Glutamatergic neuron (in vitro differentiated cells): ENCODE results near the gene NREP. TPM values are rescaled to one million over a fixed set of nuclear protein-coding genes. Genes with fewer than 3 reads are reported as not detected.

Experiments
- DNase-seq: peaks from one replicate; pipeline ENCODE4 v3.0.0; 2022
- H3K27ac Mint-ChIP-seq: one replicate; pipeline ENCODE4 v1.8.0; 2020; ENCODE audit warnings: mild to moderate bottlenecking, mixed read lengths, inconsistent platforms; ENCODE audit not compliant: unreplicated experiment
- H3K27me3 Mint-ChIP-seq: one replicate; pipeline ENCODE4 v1.8.0; 2020; ENCODE audit warnings: mild to moderate bottlenecking, moderate library complexity, mixed read lengths, inconsistent platforms; ENCODE audit not compliant: unreplicated experiment
- H3K36me3 Mint-ChIP-seq: one replicate; pipeline ENCODE4 v1.8.0; 2020; ENCODE audit warnings: mild to moderate bottlenecking, mixed read lengths, inconsistent platforms; ENCODE audit not compliant: unreplicated experiment
- H3K4me1 Mint-ChIP-seq: one replicate; pipeline ENCODE4 v1.8.0; 2020; ENCODE audit warnings: mild to moderate bottlenecking, low read depth, mixed read lengths, inconsistent platforms; ENCODE audit not compliant: unreplicated experiment
- H3K4me3 Mint-ChIP-seq: one replicate; pipeline ENCODE4 v1.8.0; 2020; ENCODE audit warnings: mild to moderate bottlenecking, mixed read lengths, inconsistent platforms; ENCODE audit not compliant: unreplicated experiment
- H3K9me3 Mint-ChIP-seq: one replicate; pipeline ENCODE4 v1.8.0; 2020; ENCODE audit warnings: mild to moderate bottlenecking, moderate library complexity, mixed read lengths, inconsistent platforms; ENCODE audit not compliant: unreplicated experiment
- long read RNA-seq: library from polyadenylated mRNA; unstranded; transcript quantifications from one replicate; pipeline ENCODE4 v2.0.0, GENCODE V29; 2020; ENCODE audit not compliant: unreplicated experiment
- total RNA-seq: library from RNA; stranded (reverse); fragmentation: NEBNext Ultra II Directional; extraction: Animal tissue kit (Norgen Biotek cat#: 25700); gene quantifications from one replicate; pipeline ENCODE4 v1.2.1, GENCODE V29; 2021; ENCODE audit not compliant: unreplicated experiment
- TF ChIP-seq, protein P1 (sequence below): fragments of 200-600 bp; sonication (generic); IDR thresholded peaks from one replicate; pipeline ENCODE4 v1.5.0; 2021; ENCODE audit not compliant: partially characterized antibody, unreplicated experiment

Gene NREP, protein sequence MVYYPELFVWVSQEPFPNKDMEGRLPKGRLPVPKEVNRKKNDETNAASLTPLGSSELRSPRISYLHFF
- total RNA-seq: 904 TPM
- long read RNA-seq, transcript NREP-201 (4 exons, 2,013 nt): major isoform, 260 of 337 reads
- long read RNA-seq, transcript NREP-202 (5 exons, 2,581 nt): minor isoform, 10 of 337 reads
- long read RNA-seq, transcript NREP-206 (3 exons, 2,304 nt): minor isoform, 8 of 337 reads
- long read RNA-seq, transcript NREP-214 (3 exons, 577 nt): minor isoform, 20 of 337 reads
- long read RNA-seq, partial matches to known transcripts: 7 of 337 reads
- long read RNA-seq, other reads (novel, unspliced or antisense): 16 of 337 reads

- peaks cover 17% of the 10 kb centered on the region for H3K27me3 Mint-ChIP-seq
- peaks cover 5% of the 10 kb centered on the region for H3K36me3 Mint-ChIP-seq
- peak within 1 kb of the TSS; percentile 96 for H3K4me3 Mint-ChIP-seq
- H3K4me1 Mint-ChIP-seq: peaks cover 22% of the 10 kb centered on the region
- H3K27ac Mint-ChIP-seq: peak within 1 kb of the TSS; percentile 97
- TF ChIP-seq, protein P1, sequence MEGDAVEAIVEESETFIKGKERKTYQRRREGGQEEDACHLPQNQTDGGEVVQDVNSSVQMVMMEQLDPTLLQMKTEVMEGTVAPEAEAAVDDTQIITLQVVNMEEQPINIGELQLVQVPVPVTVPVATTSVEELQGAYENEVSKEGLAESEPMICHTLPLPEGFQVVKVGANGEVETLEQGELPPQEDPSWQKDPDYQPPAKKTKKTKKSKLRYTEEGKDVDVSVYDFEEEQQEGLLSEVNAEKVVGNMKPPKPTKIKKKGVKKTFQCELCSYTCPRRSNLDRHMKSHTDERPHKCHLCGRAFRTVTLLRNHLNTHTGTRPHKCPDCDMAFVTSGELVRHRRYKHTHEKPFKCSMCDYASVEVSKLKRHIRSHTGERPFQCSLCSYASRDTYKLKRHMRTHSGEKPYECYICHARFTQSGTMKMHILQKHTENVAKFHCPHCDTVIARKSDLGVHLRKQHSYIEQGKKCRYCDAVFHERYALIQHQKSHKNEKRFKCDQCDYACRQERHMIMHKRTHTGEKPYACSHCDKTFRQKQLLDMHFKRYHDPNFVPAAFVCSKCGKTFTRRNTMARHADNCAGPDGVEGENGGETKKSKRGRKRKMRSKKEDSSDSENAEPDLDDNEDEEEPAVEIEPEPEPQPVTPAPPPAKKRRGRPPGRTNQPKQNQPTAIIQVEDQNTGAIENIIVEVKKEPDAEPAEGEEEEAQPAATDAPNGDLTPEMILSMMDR: no peak
- peak; percentile 59 for DNase-seq
- H3K9me3 Mint-ChIP-seq: peaks cover 23% of the 10 kb centered on the region
Measured at GRCh38 chr5:111756581-111757354, at the start of gene NREP. Gene NREP (minus strand): TSS chr5:111757194. CDS start chr5:111755772, 1,422 bp downstream.

GRCh38 chr5:111806753-111807152 lies 49.8 kb upstream of the NREP start:
- Mint-ChIP-seq H3K4me3 (no peak overlapping the region), H3K4me1 (peaks cover 4% of the 10 kb centered on the region), H3K9me3 (no peaks in the 10 kb centered on the region), H3K27ac (no peak overlapping the region), H3K27me3 (no peaks in the 10 kb centered on the region), H3K36me3 (no peaks in the 10 kb centered on the region)
- DNase-seq: no peak
- TF ChIP-seq, protein P1: no peak

- H3K36me3 Mint-ChIP-seq: no peaks in the 10 kb centered on the region
- no peak overlapping the region for H3K4me3 Mint-ChIP-seq
- no peak overlapping the region for H3K27ac Mint-ChIP-seq
- H3K27me3 Mint-ChIP-seq: no peaks in the 10 kb centered on the region
- TF ChIP-seq, protein P1: no peak
- peaks cover 4% of the 10 kb centered on the region for H3K4me1 Mint-ChIP-seq
- DNase-seq: no peak
- H3K9me3 Mint-ChIP-seq: no peaks in the 10 kb centered on the region
Measured at GRCh38 chr5:111806156-111806555, 49.2 kb upstream of the NREP start.

DNA sequence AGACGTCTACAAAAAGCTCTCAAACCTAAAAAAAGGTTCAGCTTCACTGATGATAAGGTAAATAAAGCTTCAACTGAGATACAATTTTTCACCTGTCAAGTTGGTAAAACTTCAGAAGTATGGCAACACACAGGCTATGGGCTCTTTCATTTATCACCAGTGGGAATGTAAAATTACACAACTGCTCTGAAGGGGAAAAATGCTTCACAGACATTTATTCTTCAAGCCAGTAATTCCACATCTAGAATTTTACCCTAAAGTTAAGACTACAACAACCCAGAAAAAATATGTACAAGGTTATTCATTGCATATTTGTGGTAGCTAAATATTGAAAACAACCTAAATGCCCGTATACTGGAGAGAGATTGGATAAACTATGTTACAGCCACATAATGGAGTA lies 48.1 kb upstream of the NREP start:
- H3K4me3 Mint-ChIP-seq: no peak overlapping the region
- H3K36me3 Mint-ChIP-seq: no peaks in the 10 kb centered on the region
- H3K9me3 Mint-ChIP-seq: no peaks in the 10 kb centered on the region
- H3K27me3 Mint-ChIP-seq: no peaks in the 10 kb centered on the region
- H3K27ac Mint-ChIP-seq: no peak overlapping the region
- H3K4me1 Mint-ChIP-seq: peaks cover 8% of the 10 kb centered on the region
- TF ChIP-seq, protein P1: no peak
- no peak for DNase-seq

- H3K27ac Mint-ChIP-seq: no peak overlapping the region
- H3K9me3 Mint-ChIP-seq: no peaks in the 10 kb centered on the region
- DNase-seq: no peak
- H3K27me3 Mint-ChIP-seq: no peaks in the 10 kb centered on the region
- peaks cover 8% of the 10 kb centered on the region for H3K4me1 Mint-ChIP-seq
- H3K36me3 Mint-ChIP-seq: no peaks in the 10 kb centered on the region
- no peak overlapping the region for H3K4me3 Mint-ChIP-seq
- TF ChIP-seq, protein P1: no peak
Measured at GRCh38 chr5:111800351-111800750, 43.4 kb upstream of the NREP start.
